ENCODE measurements around the gene FGD6. TPM values are rescaled to one million over a fixed set of nuclear protein-coding genes. Genes with fewer than 3 reads are reported as not detected.

The FGD6 gene
- total and polyA plus RNA-seq, 2 of the 4 experiments (the other 2 are of a cell fraction), result 2.6 to 9.5 TPM

DNA sequence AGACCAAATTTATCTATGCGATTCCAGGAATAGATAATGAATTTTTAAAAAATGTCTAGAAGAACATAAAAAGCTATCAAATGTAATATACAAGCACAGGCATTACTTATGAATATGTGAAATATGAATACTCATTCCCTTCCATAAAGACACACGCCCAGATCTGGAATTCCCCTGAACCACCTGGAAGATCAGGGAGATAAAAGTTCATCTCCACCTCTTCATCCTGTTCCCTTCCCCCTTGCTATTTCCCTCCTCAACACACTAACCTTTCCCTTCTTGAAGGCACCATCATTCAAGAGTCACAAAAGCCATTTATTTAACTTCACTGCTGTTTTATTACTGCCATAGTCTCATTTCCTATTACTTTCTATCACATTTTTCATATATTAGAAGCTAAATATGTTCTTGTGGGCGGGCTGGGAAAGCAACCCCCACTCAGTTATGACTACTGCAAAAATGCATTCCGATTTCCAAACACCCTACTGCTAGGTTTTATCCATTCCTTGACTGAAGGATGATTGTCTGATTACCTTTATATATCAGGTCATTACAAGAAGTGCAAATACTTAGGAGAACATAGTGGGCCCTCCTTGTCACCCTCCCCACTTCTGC is 16.1 kb downstream of the FGD6 start:
- peaks cover 24% of the 10 kb centered on the region for H3K4me1 ChIP-seq (ENCODE audit: control insufficient read depth, insufficient read depth, low read length)
- H2AFZ ChIP-seq (replicated peaks; ENCODE audit: low read length, poor library complexity), result no peak overlapping the region
- H2BK120ac ChIP-seq (ENCODE audit: low read depth, low read length), result peak overlapping the region; percentile 77; the same call in 1 of the 2 replicates
- H3K4me2 ChIP-seq (ENCODE audit: low read depth, low read length), result peak overlapping the region; percentile 60; the same call in 1 of the 2 replicates
- BruUV-seq (replicated peaks), result no TSS peak
- H3K9ac ChIP-seq (ENCODE audit: low read depth, low read length), result no peak overlapping the region
- H3K9me3 ChIP-seq (ENCODE audit: control insufficient read depth, insufficient read depth, low read length), result no peaks in the 10 kb centered on the region
- H2BK20ac ChIP-seq (ENCODE audit: low read depth, low read length), result peak overlapping the region; percentile 53; the same call in 1 of the 2 replicates
- ChIA-PET CTCF (interaction anchor here (0.6 kb wide), 1 partner anchor 20 kb away, joined by 4 read pairs; no protein-coding TSS in a partner anchor), POLR2A (ENCODE audit: unreplicated experiment) (no interaction called here)
- in situ Hi-C loops (cut with MboI; ENCODE audit: low sequenced_read_pairs) (no loop called here), intact Hi-C loops (cut with micrococcal nuclease) (no loop called here), dilution Hi-C loops (cut with HindIII; ENCODE audit: low sequenced_read_pairs, unreplicated experiment) (no loop called here)
- H3K4me3 ChIP-seq (ENCODE audit: insufficient read depth, low read depth, low read length), result no peak overlapping the region
- DNase-seq, result peak; percentile 64
- no peaks in the 10 kb centered on the region for H3K36me3 ChIP-seq (ENCODE audit: control insufficient read depth, insufficient read depth, low read length)
- no peak overlapping the region for H3K56ac ChIP-seq (ENCODE audit: extremely low read depth, insufficient read depth, low read length)
- no CpG with 5 or more reads among the region's 4 CpGs for WGBS, 2 experiments (ENCODE audit: extremely low coverage in 2 of 2, insufficient read length in 1 of 2)
- no peak overlapping the region for H3K23ac ChIP-seq (ENCODE audit: low read depth, low read length)
- H4K20me1 ChIP-seq (ENCODE audit: insufficient read depth, low read length), result no peaks in the 10 kb centered on the region
- H3K79me1 ChIP-seq (ENCODE audit: low read depth in 1 of 2, low read length in 2 of 2), result peaks cover 19 to 39% of the 10 kb centered on the region in 2 experiments
- peaks cover 11% of the 10 kb centered on the region for H3K9me1 ChIP-seq (ENCODE audit: insufficient read depth, low read length)
- peak overlapping the region; percentile 17; the same call in 1 of the 2 replicates for H4K91ac ChIP-seq (ENCODE audit: insufficient read depth, low read depth, low read length)
- H2BK15ac ChIP-seq (ENCODE audit: low read depth, low read length), result peak overlapping the region; percentile 74; the same call in 1 of the 3 replicates
- TF ChIP-seq RFX5 (IDR thresholded peaks at IDR 0.05; ENCODE audit: low read depth, low read length) (no peak), CEBPB (IDR thresholded peaks at IDR 0.05; ENCODE audit: low read depth, low read length) (peak; percentile 69), MAFK (IDR thresholded peaks at IDR 0.05; ENCODE audit: low read depth, low read length) (no peak)
- H4K5ac ChIP-seq (ENCODE audit: low read depth, low read length), result no peak overlapping the region
- peak overlapping the region in 1 of 2 experiments; percentile 62; a peak in 2 of 4 replicates for H4K8ac ChIP-seq (ENCODE audit: low read depth in 2 of 2, low read length in 2 of 2)
- peak overlapping the region; percentile 65 for H3K4ac ChIP-seq (ENCODE audit: low read depth, low read length)
- H2AK9ac ChIP-seq (replicated peaks; ENCODE audit: low read depth, low read length, poor library complexity), result no peak overlapping the region
- H2BK5ac ChIP-seq (ENCODE audit: low read depth, low read length, poor library complexity, severe bottlenecking), result peak overlapping the region; percentile 56
- H3K27ac ChIP-seq (ENCODE audit: insufficient read depth, low read length), result no peak overlapping the region
- no peaks in the 10 kb centered on the region for H3K27me3 ChIP-seq (ENCODE audit: control insufficient read depth, insufficient read depth, low read length)
- no peak for ATAC-seq (ENCODE audit: low read depth)
- H3K14ac ChIP-seq (replicated peaks; ENCODE audit: low read depth, low read length), result 0 out of 2 replicates have a peak overlapping the region, but pooled peaks have one; percentile 53
- H2AK5ac ChIP-seq (ENCODE audit: low read depth, low read length), result no peak overlapping the region
- H3K18ac ChIP-seq (ENCODE audit: low read depth, low read length), result peak overlapping the region; percentile 16; the same call in 1 of the 2 replicates

Data from IMR-90 (cell line).